GM19438 (cell line): ENCODE data around the gene NR1H3.
"Not testable (repeated sequence)": the region's sequence is repeated elsewhere in the genome, so short reads cannot be mapped to it uniquely, and the experiment has no call there.

Experiments
- ATAC-seq: cut with Tn5 transposase; IDR thresholded peaks from one replicate; pipeline ENCODE4 v1.9.1; 2021; ENCODE audit warnings: low read depth; ENCODE audit not compliant: unreplicated experiment

The NR1H3 gene

DNA sequence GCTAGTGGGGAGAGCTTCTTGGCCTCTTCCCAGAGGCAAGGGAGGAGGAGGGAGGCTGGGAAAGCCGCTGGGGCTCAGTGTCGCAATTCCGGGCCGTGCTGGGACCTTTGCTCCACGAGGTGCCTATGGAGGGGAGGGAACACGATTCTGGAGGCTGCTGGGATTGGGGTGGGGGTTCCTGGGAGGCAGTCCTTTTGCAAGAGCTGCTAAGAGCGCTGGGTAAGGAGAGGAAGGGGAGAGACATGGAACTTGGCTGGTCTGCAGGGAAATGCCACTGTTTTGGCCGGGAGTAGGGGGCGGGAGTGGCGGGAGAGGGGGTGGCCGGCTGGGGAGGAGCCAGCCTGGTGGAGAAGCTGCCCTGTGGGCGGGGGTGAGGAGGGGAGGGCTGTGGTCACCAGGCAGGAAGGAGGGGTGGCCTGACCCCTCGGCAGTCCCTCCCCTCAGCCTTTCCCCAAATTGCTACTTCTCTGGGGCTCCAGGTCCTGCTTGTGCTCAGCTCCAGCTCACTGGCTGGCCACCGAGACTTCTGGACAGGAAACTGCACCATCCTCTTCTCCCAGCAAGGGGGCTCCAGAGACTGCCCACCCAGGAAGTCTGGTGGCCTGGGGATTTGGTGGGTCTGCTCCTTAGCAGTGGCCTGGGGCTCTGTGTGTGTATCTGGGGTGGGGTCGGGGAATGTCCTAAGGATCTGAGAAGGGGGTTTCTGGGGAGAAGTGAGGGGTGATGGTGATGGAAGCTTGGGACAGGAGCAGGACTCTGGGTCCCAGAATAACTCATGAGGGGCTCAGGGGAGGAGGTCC lies at the start of gene NR1H3:
Gene NR1H3, plus strand, starts transcription at position 480 of the 800 bp plus-strand sequence. CDS start 1,221 bp downstream, outside the sequence.
- ATAC-seq = no peak

DNA sequence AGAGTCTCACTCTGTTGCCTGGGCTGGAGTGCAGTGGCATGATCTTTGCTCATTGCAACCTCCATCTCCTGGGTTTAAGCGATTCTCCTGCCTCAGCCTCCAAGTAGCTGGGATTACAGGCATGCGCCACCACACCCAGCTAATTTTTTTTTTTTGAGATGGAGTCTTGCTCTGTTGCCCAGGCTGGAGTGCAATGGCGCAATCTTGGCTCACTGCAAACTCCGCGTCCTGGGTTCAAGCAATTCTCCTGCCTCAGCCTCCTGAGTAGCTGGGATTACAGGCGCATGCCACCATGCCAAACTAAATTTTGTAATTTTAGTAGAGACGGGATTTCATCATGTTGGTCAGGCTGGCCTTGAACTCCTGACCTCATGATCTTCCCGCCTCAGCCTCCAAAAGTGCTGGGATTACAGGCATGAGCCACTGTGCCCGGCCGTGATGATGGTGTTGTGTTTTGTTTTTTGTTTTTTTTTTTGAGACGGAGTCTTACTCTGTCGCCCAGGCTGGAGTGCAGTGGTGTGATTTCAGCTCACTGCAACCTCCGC lies 49.7 kb upstream of the NR1H3 start:
- ATAC-seq = not testable (repeated sequence)

DNA sequence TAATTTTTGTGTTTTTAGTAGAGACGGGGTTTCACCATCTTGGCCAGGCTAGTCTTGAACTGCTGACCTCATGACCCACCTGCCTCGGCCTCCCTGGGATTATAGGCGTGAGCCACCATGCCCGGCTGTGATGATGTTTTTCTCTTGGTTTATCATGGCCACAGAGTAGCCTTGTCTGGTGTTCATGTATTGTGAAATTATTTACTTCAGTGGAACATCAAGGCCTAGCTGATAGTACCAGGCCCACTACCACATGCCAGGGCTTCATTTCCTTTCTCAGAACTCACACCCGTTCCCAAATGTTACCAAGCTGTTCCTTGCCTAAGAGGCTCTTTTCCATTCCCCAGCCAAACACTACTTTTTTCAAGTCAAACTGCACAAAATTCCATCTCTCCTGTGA lies 49.2 kb upstream of the NR1H3 start:
- no peak for ATAC-seq

DNA sequence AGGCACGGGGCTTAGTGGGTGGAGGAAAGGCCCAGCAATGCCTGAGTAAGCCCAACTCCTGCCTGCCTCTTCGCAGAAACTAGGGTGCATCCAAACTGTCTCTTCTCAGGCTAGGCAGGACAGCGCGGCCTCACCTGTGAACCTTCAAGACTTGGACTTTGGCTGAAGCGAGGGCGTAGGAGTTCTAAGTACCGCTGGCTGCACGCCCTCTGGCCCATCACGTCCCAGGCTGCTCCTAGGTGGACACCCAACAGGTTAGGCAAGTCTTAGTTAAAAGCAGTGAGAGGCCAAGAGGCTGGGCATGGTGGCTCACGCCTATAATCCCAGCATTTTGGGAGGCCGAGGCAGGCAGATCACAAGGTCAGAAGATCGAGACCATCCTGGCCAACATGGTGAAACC lies 44.9 kb upstream of the NR1H3 start:
- ATAC-seq = no peak

DNA sequence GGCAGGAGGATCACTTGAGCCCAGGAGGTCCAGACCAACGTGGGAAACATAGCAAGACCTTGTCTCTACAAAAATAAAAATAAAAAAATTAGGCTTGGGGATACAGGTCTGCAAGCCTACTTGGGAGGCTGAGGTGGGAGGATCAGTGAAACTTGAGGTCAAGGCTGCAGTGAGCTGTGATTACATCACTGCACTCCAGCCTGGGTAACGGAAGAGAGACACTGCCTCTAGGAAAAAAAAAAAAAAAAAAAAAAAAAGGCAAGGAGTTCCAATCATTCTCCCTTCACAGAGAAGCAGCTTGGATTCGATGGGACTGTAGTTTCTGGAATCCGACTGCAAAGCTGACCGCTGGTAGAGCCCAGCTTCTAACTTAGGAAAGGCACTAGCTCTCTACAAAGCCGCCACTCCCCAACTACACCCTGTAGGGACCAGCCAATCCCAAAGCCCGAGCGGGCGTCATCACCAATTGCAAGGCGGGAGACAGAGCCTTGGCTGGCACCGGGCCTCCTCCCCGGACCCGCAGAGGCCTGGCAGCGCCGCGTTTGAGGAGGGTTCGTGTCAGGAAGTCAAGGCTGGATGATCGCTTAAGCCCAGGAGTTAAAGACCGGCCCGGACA lies 43.7 kb upstream of the NR1H3 start:
- peak; percentile 58 for ATAC-seq

DNA sequence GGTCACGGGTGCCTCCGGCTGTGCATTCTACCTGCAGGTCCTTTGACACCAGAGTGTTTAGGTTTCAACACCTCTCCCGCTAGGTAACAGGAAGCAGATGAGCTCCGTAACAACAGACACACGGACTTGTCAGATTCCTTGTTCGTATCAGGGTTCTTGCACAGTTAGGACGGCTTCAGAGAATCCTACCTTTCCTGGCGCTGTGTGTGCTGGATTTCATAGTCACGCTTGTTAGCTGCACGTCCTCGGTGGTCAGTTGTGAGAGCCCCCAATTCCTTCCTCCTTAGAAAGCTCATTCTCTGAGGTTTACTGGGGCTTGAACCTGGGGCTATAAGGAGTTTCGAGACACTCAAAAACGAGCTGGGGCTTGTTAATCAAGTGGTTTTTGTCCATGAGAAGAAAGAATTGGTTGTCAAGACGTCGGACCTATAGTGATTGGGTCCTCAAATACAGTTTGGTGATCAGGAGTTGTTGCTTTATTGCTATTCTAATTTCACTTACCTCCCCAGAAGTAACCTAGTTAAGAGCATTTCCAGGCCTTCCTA lies 42.4 kb upstream of the NR1H3 start:
- no peak for ATAC-seq

DNA sequence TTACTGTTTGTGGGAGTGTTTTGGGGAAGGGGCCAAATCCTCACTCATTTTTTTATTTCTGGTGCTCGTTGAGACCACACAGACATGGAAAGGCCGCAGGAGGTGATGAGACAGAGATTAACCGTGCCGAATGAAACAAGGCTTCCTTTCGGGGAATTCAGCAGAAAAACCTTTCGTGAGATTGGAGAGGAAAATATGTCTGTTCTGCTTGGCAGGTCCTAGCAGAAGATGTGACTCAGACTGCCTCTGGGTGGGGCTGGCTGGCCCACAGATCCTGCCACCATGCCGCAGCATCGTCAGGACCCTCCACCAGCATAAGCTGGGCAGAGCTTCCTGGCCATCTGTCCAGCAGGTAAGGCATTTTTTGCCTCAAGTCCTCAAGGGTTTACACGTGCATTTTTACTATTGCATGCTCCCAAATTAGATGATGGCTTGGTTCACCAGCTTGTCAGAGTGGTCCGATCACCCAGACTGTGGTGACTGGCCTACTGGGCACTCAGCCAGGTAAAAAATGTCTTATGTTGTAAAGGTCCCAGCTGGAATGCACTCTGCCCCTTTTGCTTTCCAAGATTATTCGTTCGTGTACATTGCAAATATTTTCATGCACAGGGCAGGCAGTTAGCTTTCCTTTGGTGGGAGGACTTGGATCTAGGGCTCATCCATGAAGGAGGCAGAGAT lies 41.5 kb upstream of the NR1H3 start:
- ATAC-seq = no peak

DNA sequence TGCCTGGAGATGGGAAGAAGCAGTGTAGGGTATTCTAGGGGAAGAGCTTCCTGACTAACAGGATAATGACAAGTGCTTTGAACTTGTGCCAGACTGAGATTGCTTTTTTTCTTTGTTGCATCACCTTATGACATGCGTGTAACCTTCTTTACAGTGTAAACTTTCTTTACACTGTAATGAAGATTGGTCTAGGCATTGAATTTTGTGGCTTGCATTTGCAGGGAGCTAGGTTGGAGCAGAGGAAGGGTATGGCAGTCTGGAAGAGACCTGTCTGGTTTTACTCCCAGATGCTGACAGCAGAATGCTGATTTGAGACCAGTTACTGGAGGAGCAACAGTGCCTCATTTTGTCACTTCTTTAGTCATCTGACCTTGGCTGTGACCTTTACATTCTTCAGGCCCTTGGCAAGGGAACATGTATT lies 37.4 kb upstream of the NR1H3 start:
- no peak for ATAC-seq

DNA sequence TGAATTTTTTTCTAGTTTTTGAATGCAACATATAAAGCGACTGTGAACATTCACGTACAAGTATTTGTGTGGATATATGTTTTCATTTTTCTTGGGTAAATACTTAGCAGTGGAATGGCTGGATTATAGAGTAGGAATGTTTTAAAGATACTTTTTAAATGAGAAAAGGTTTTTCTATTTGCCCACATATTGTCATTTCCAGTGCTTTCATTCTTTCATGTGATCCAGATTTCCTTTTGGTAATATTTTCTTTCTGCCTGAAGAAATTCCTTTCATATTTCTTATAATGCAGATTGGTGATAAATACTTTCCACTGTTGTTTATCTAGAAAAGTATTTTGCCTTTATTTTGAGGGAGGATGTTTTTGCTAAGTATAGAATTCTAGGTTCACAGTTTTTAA lies 35.1 kb upstream of the NR1H3 start:
- no peak for ATAC-seq

DNA sequence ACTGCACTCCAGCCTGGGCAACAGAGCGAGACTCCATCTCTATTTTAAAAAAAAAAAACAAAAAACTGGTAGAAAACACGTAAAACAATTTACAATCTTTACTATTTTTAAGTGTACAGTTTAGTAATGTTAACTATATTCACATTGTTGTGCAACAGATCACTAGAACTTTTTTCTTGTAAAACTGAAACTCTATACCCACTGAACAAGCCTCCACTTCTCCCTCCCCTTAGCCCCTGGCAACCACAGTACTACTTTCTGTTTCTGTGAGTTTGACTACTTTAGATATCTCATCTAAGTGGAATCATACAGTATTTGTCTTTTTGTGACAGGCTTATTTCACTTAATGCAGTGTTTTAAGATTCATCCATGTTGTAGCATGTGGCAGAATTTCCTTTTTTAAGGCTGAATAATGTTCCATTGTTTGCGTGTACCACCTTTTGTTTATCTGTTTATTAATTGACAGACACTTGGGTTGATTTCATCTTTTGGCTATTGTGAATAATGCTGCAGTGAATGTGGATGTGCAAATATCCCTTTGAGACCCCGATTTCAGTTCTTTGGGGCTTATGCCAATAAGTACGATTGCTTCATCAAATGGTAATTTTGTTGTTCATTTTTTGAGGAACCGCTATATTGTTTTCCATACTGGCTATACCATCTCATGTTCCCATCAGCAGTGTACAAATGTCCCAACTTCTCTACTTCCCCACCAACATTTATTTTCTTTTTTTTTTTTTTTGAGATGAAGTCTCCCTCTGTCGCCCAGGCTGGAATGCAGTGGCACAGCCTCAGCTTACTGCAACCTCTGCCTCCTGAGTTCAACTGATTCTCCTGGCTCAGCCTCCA lies 32.0 kb upstream of the NR1H3 start:
- peak; percentile 74 for ATAC-seq

DNA sequence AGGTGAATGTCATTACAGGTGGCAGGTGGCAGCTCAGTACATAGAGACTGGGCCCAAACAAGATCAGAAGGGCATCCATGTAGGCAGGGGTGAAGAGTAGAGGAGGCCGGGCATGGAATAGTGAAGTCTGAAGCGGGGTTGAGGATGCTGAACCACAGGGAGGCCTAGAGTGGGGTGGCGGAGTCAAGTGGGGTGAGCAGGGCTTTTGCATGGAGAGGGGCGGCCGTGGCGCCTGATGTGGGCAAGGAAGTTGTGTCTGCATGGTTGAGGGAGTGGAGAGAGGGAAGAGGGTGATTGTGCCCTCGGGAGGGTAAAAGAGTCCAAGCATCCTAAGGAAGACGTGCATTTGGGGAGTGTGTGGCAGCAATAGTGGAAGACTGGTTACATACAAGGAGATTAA lies 28.6 kb upstream of the NR1H3 start:
- ATAC-seq = no peak

DNA sequence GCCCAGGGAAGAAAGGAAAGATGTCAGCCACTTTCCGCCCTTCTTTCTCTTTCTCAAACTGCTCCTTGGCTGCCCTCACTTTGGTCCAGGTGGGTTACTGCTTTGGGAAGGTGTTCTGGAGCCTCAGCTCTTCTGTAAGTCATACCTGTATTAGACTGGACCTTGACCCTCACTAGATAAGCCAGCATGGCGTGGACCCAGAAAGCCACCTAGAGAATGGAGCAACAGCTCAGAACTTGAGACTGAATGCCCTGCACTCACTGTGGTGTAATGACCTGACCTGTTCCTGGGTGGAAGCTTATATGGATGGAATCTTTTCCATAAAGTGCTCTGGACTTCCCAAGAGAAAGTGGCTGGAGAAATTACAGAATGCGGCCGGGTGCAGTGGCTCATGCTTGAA lies 24.7 kb upstream of the NR1H3 start:
- ATAC-seq = no peak

DNA sequence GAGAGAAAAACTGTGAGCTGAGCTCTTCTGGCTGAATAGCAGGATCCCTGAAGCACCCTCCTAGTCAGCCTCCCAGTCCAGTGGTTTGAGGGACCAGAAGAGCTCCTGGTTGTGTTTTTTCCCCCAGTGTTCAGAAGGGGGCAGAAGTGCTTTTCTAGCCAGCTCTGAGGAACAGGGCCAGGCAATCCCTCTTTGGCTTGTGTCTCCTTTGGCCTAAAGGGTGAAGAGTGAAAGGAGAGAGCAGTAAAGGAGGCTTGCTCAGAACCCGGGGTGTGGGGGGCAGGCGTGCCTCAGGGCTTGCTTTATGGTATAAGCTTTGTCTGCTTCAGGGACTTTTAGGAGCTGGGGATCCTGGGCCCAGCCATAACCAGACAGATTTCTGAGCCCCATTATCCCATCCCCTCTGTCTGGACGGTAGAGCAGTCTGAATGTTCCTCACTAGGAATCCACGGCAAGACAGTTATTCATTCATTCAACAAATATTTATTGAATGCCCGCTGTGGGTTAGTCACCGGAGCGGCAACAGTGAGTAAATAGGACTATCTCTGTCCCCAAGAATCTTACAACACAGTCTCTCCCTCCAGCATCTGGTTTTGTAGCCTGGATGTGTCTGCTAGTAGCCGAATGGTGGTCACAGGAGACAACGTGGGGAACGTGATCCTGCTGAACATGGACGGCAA lies 23.7 kb upstream of the NR1H3 start:
- ATAC-seq = no peak

DNA sequence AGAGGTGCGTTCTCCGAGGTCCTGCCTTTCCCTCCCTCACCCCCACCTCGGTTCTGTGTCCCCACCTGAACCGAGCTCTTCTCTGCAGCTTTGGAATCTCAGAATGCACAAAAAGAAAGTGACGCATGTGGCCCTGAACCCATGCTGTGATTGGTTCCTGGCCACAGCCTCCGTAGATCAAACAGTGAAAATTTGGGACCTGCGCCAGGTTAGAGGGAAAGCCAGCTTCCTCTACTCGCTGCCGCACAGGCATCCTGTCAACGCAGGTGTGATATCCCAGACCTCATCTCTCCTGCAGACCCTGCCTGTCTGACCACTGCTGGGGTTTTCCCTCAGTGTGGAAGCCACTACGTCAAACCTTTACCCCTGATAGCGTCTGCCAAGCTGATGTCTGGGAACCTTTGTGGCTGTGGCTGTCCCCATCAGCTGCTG lies 23.1 kb upstream of the NR1H3 start:
- ATAC-seq = no peak

DNA sequence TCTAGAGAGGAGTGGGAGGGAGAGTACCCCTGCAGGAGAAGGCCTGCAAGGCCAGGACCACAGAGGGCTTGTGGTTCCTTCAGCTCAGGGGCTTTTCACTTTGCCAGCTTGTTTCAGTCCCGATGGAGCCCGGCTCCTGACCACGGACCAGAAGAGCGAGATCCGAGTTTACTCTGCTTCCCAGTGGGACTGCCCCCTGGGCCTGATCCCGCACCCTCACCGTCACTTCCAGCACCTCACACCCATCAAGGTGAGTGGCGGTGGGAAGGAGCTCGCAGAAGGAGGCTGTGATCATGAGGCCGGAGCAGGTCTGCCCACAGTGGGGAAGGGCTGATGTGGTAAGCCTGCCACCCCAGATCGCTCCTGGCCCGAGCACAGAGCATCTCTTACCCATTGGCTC lies 22.6 kb upstream of the NR1H3 start:
- ATAC-seq = no peak

DNA sequence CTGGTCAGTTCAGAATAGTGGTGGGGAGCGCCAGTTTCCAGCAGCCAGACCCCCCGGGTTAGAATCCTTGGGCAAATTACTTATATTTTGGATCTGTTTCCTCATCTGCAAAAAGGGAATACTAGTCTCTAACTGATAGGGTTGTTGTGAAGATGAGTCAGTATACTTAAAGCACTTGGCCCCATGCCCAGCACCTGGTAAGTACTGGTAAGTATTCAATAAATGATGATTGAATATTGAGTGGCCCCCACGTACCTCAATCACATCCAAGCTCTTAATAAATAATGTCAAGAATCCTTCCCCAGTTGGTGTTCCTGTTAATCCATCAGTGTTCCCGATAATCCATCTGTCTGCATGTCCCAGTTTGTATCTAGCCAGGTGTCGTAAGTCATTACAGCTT lies 21.3 kb upstream of the NR1H3 start:
- ATAC-seq = no peak

DNA sequence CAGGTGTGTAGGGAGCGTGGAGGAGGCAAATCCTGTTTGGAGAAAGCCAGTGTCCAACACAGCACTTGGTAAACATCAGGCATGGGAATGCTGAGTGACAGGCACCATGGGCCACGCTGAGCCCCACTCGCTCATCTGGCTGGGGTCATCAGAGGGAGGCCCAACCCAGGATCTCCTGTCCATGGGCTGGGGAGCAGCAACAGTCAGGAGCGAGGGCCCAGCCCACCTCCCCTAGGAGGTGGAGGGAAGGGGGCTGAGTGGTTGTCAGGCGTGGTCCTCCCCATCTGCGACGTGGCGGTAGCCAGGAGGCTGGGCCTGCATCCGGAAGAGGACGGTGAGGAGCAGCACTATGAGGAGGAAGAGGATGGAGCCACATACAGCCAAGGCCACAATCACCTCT lies 17.9 kb upstream of the NR1H3 start:
- ATAC-seq = no peak

DNA sequence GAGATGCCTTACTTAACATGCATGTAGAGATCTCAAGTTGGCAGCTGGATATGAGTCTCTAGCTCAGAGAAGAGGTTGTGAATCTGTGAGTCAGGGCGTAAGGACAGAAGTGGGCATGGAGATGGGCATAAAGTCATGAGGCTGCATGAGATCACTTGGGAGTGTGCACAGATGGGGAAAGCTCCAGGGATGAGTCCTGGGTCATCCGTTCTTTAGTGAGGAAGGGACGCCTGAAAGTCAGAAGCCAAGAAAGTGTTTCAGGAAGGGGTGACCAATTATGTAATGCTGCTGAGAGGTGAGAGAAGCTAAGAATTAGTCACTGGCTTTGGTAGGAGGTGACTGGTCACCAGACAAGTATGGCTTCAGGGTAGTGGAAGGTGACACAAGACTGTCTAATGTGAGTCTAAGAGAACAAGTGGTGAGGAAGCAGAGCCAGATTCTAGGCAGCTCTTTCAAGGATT lies 15.9 kb upstream of the NR1H3 start:
- ATAC-seq = no peak

DNA sequence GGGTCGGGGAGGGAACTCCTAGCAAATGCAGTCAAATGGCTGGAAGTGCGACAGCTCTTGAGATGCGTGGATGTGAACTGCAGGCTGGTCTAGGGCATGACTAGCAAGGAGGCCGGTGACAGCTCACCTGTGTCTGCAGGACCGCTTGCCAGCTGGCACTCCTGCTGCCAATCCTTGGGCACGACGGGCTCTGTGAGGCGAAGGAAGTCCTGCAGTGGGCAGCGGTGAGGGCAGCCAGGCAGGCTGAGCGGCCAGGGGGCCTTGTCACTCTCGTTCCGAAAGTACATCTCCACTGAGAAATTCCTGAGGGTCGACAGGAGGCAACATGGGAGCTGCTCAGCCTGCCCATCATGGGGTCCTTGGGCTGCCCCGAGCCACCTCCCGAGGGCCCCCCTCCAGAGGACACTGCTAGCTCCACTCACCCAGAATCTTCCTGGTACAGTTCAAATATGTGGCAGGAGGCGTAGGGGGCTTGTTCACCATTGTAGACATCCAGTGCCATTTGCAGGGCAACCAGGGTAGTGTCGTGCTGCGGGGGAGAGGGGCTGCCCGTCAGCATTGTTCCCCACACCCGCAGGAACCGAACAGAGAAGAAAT lies 15.1 kb upstream of the NR1H3 start:
- no peak for ATAC-seq
